Hepatocyte (in vitro differentiated cells): Measurements from ENCODE around the gene JAG2. TPM values are rescaled to one million over a fixed set of nuclear protein-coding genes. Genes with fewer than 3 reads are reported as not detected.

Experiments used
- DNase-seq: peaks from one replicate; pipeline ENCODE4 v3.0.0-alpha.2; 2016; ENCODE audit warnings: low spot score
- H2AFZ ChIP-seq: fragments of 200-600 bp; sonication (generic); 2 replicates; pipeline ENCODE4 v1.6.0; 2016; ENCODE audit warnings: antibody characterized with exemption, mild to moderate bottlenecking
- H3K27ac ChIP-seq: fragments of 200-600 bp; sonication (generic); 2 replicates; pipeline ENCODE4 v1.5.1; 2016; ENCODE audit warnings: mild to moderate bottlenecking
- H3K27me3 ChIP-seq: fragments of 200-600 bp; sonication (generic); 2 replicates; pipeline ENCODE4 v1.6.1; 2016
- H3K36me3 ChIP-seq: fragments of 200-600 bp; sonication (generic); replicated peaks from 2 replicates; pipeline ENCODE4 v1.5.1; 2016; ENCODE audit warnings: low read depth; ENCODE audit not compliant: insufficient read depth
- H3K4me1 ChIP-seq: fragments of 200-600 bp; sonication (generic); 2 replicates; pipeline ENCODE4 v1.5.1; 2016; ENCODE audit warnings: mild to moderate bottlenecking, moderate library complexity; ENCODE audit not compliant: insufficient read depth
- H3K4me2 ChIP-seq: fragments of 200-600 bp; sonication (generic); 2 replicates; pipeline ENCODE4 v1.6.0; 2016
- H3K4me3 ChIP-seq: fragments of 200-600 bp; sonication (generic); 2 replicates; pipeline ENCODE4 v1.5.1; 2016; ENCODE audit warnings: mild to moderate bottlenecking
- H3K79me2 ChIP-seq: fragments of 200-600 bp; sonication (generic); 2 replicates; pipeline ENCODE4 v1.6.0; 2017; ENCODE audit warnings: mild to moderate bottlenecking
- H3K9me2 ChIP-seq: fragments of 200-600 bp; sonication (generic); replicated peaks from 2 replicates; pipeline ENCODE4 v1.6.0; 2017; ENCODE audit warnings: mild to moderate bottlenecking; ENCODE audit not compliant: insufficient read depth
- H3K9me3 ChIP-seq: fragments of 200-600 bp; sonication (generic); 2 replicates; pipeline ENCODE4 v1.5.1; 2016; ENCODE audit warnings: low read depth, mild to moderate bottlenecking
- H4K20me1 ChIP-seq: fragments of 200-600 bp; sonication (generic); 2 replicates; pipeline ENCODE4 v1.6.0; 2016; ENCODE audit warnings: mild to moderate bottlenecking; ENCODE audit not compliant: insufficient read depth, poor library complexity, severe bottlenecking
- EZH2 ChIP-seq: fragments of 200-600 bp; sonication (generic); IDR thresholded peaks from 2 replicates; pipeline ENCODE4 v1.6.1; 2016; ENCODE audit warnings: antibody characterized with exemption, mild to moderate bottlenecking, borderline replicate concordance
- EZH2phosphoT487 ChIP-seq: fragments of 200-600 bp; sonication (generic); IDR thresholded peaks from one replicate; pipeline ENCODE4 v1.6.1; 2018; ENCODE audit warnings: antibody characterized with exemption, mild to moderate bottlenecking, low read depth, moderate library complexity; ENCODE audit not compliant: unreplicated experiment, severe bottlenecking
- WGBS: methylation state at CpG from one replicate; pipeline ENCODE4 v1.1.6; 2016; ENCODE audit warnings: low lambda C conversion rate; ENCODE audit errors: missing lambda C conversion rate; 5-methylcytosine and 5-hydroxymethylcytosine counted together
- polyA plus RNA-seq: library from polyadenylated mRNA; unstranded; fragments of >200 nt; fragmentation: Nextera tagmentation; extraction: Ambion mirVana; gene quantifications from 2 replicates; pipeline ENCODE4 v1.2.1, GENCODE V29; 2016
- total RNA-seq: library from RNA; depleted of rRNA; stranded (reverse); fragments of >200 nt; gene quantifications from 2 replicates; pipeline ENCODE4 v1.2.3, GENCODE V29; 2014
- TF ChIP-seq, protein P1 (sequence below): fragments of 200-600 bp; sonication (generic); IDR thresholded peaks from 2 replicates; pipeline ENCODE4 v1.5.1; 2016; ENCODE audit warnings: antibody characterized with exemption, mild to moderate bottlenecking; ENCODE audit not compliant: poor library complexity

Gene JAG2
- total and polyA plus RNA-seq, 2 experiments from 2014 or later = 4.1 to 6.1 TPM

DNA sequence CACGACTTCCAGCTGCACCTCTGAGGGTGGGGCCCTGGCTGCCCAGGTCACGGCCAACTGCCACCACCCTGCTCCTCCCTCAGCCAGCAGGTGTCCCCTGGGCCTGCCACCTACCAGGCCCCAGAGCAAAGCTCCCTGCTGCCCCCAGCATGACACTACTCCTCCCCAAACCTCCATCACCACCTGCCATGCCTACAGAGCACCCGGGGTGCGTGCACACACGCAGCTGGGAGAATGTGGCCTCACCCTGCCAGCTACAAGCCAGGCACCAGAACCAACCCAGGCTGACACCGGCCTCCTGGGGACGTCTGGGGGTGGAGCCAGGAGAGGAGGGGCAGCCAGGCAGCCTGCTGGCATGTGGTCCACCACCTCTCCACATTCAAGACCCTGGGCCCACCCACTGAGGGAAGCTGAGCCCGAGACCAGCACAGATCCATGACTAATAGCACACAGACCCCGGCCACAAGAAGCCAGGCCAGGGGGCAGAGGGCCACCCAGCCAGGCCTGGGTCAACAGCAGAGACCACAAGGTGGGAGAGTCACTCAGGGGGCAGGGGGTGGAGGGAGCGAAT lies 3.4 kb downstream of the JAG2 start:
- 74% methylated on average over 10 of the region's 10 CpGs for WGBS
- no peaks in the 10 kb centered on the region for H4K20me1 ChIP-seq
- no peaks in the 10 kb centered on the region for H3K9me3 ChIP-seq
- H3K79me2 ChIP-seq = no peaks in the 10 kb centered on the region
- H3K36me3 ChIP-seq = no peaks in the 10 kb centered on the region
- no peak overlapping the region for H3K27ac ChIP-seq
- TF ChIP-seq EZH2 = no peak
- TF ChIP-seq, protein P1, sequence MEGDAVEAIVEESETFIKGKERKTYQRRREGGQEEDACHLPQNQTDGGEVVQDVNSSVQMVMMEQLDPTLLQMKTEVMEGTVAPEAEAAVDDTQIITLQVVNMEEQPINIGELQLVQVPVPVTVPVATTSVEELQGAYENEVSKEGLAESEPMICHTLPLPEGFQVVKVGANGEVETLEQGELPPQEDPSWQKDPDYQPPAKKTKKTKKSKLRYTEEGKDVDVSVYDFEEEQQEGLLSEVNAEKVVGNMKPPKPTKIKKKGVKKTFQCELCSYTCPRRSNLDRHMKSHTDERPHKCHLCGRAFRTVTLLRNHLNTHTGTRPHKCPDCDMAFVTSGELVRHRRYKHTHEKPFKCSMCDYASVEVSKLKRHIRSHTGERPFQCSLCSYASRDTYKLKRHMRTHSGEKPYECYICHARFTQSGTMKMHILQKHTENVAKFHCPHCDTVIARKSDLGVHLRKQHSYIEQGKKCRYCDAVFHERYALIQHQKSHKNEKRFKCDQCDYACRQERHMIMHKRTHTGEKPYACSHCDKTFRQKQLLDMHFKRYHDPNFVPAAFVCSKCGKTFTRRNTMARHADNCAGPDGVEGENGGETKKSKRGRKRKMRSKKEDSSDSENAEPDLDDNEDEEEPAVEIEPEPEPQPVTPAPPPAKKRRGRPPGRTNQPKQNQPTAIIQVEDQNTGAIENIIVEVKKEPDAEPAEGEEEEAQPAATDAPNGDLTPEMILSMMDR = no peak
- no peak for TF ChIP-seq EZH2phosphoT487
- peaks cover 19% of the 10 kb centered on the region for H3K27me3 ChIP-seq
- no peak overlapping the region for H3K4me3 ChIP-seq
- no peak overlapping the region for H2AFZ ChIP-seq
- H3K4me2 ChIP-seq = no peak overlapping the region
- H3K4me1 ChIP-seq = no peaks in the 10 kb centered on the region
- H3K9me2 ChIP-seq = no peaks in the 10 kb centered on the region
- DNase-seq = no peak

DNA sequence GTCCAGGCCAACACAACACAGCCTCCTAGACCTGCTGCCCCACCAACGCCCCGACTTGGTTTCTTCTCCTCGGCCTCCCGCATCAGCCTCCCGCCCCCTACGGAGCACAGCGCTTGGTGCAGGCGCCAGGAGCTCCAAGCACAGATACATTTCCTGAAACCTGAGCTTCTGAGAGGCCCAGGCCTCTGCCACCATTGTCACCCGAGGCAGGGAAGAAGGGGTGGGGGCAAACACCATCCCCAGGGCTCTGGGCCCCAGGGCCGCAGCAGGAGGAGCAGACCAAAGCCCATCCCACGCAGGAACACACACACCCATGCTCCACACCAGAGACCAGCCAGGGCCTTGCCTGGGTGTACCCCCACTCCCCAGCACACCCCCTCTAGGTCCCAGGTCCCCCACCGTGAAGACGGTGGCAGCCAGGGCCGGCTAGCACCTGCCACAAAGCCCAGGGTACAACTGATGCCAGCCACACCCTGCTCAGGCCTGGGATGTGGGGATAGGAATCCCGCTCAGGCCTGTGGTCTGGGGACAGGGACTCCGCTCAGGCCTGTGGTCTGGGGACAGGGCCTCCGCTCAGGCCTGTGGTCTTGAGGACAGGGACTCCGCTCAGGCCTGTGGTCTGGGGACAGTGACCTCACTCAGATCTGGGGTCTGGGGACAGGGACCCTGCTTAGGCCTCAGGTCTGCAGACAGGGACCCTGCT lies 5.4 kb downstream of the JAG2 start:
- no peak overlapping the region for H2AFZ ChIP-seq
- H3K4me3 ChIP-seq = no peak overlapping the region
- WGBS = 88% methylated on average over 16 of the region's 18 CpGs
- no peaks in the 10 kb centered on the region for H3K9me3 ChIP-seq
- H3K27me3 ChIP-seq = peaks cover 6% of the 10 kb centered on the region
- DNase-seq = no peak
- no peaks in the 10 kb centered on the region for H3K79me2 ChIP-seq
- no peaks in the 10 kb centered on the region for H4K20me1 ChIP-seq
- H3K4me1 ChIP-seq = no peaks in the 10 kb centered on the region
- H3K4me2 ChIP-seq = no peak overlapping the region
- TF ChIP-seq EZH2phosphoT487 (no peak), EZH2 (no peak)
- TF ChIP-seq, protein P1 = no peak
- no peak overlapping the region for H3K27ac ChIP-seq
- no peaks in the 10 kb centered on the region for H3K9me2 ChIP-seq
- H3K36me3 ChIP-seq = no peaks in the 10 kb centered on the region

DNA sequence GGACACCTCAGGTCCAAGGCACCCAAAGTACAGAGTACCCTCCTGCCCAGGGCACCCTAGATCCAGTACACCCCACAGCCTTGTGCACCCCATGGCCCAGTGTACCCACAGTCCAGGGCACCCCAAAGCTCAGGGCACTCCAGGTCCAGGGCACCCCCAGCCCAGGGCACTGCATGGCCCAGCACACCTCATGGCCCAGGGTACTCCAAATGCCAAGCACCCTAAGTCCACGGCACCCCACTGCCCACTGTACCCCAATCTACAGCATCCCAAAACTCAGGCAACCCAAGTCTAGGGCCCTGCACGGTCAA lies 6.0 kb downstream of the JAG2 start:
- H3K27me3 ChIP-seq = peaks cover 6% of the 10 kb centered on the region
- WGBS = 92% methylated on average over 2 of the region's 2 CpGs

More for the DNA sequence above, 6.0 kb downstream of the JAG2 start:
- H3K9me3 ChIP-seq = no peaks in the 10 kb centered on the region
- no peak for DNase-seq
- H3K4me1 ChIP-seq = no peaks in the 10 kb centered on the region
- H3K79me2 ChIP-seq = no peaks in the 10 kb centered on the region
- H3K36me3 ChIP-seq = no peaks in the 10 kb centered on the region
- no peaks in the 10 kb centered on the region for H3K9me2 ChIP-seq
- no peaks in the 10 kb centered on the region for H4K20me1 ChIP-seq
- H3K4me3 ChIP-seq = no peak overlapping the region
- TF ChIP-seq, protein P1 = no peak
- no peak for TF ChIP-seq EZH2phosphoT487
- no peak for TF ChIP-seq EZH2
- no peak overlapping the region for H3K27ac ChIP-seq
- no peak overlapping the region for H3K4me2 ChIP-seq
- H2AFZ ChIP-seq = no peak overlapping the region
